ENCODE measurements around the gene FOSL1. TPM values are rescaled to one million over a fixed set of nuclear protein-coding genes. Genes with fewer than 3 reads are reported as not detected.

FOSL1 gene
- total and polyA plus RNA-seq, 2 of the 13 experiments (the other 11 are each of a cell fraction or from before 2014, with no cell fraction given) = 4.0 to 4.1 TPM

GRCh38 chr11:65873318-65874156, 26.7 kb downstream of the FOSL1 start (continued):
- TF ChIP-seq ZHX2 (IDR thresholded peaks at IDR 0.05; ENCODE audit: low read depth) (0 out of 2 replicates have a peak, but pooled peaks have one; percentile 51), ZHX2 (CRISPR knock-in tag; IDR thresholded peaks at IDR 0.05; ENCODE audit: borderline replicate concordance) (no peak), IRF2 (CRISPR knock-in tag; IDR thresholded peaks at IDR 0.05) (no peak), PAF1 (CRISPR knock-in tag; IDR thresholded peaks at IDR 0.05) (no peak), REL (CRISPR knock-in tag; conservative IDR thresholded peaks at IDR 0.05) (no peak), ARNT (IDR thresholded peaks at IDR 0.05) (no peak), KDM5B (CRISPR knock-in tag; IDR thresholded peaks at IDR 0.05; ENCODE audit: borderline replicate concordance) (peak; percentile 83), PHF20 (CRISPR knock-in tag; IDR thresholded peaks at IDR 0.05) (peak; percentile 28; the same call in 1 of the 2 replicates), BHLHE40 (IDR thresholded peaks at IDR 0.05; ENCODE audit: low read length) (no peak), ZBTB2 (CRISPR knock-in tag; IDR thresholded peaks at IDR 0.05; ENCODE audit: low read depth) (no peak; the same call in 1 of the 2 replicates), GLMP (CRISPR knock-in tag; IDR thresholded peaks at IDR 0.05; ENCODE audit: borderline replicate concordance) (no peak), ZNF775 (CRISPR knock-in tag; IDR thresholded peaks at IDR 0.05; ENCODE audit: borderline replicate concordance) (no peak), ZNF770 (CRISPR knock-in tag; IDR thresholded peaks at IDR 0.05) (no peak), ZNF20 (CRISPR knock-in tag; IDR thresholded peaks at IDR 0.05) (no peak), ZBTB49 (CRISPR knock-in tag; IDR thresholded peaks at IDR 0.05; ENCODE audit: borderline replicate concordance) (no peak), BRD4 (CRISPR knock-in tag; IDR thresholded peaks at IDR 0.05) (no peak)
